Endothelial cell of umbilical vein (primary cell): ENCODE results near the gene CCBE1. TPM values are rescaled to one million over a fixed set of nuclear protein-coding genes. Genes with fewer than 3 reads are reported as not detected.

Experiments used
- BruUV-seq: library from RNA; stranded (reverse); fragments of 400-500 nt; replicated peaks from 2 replicates; lab custom pipeline; 2021; lab: Mats Ljungman, UMichigan
- CTCF ChIA-PET: fragments of 300-600, 350-600 bp; sonication (Branson Sonifier 250); formaldehyde crosslinking; loops from one replicate; lab custom pipeline; 2021; ENCODE audit warnings: antibody characterized with exemption, inconsistent platforms; lab: Charles Lee
- POLR2A ChIA-PET: fragments of 300-600, 350-600 bp; sonication (Branson Sonifier 250); formaldehyde crosslinking; loops from one replicate; lab custom pipeline; 2021; ENCODE audit warnings: antibody characterized with exemption, inconsistent platforms; lab: Charles Lee
- DNase-seq: peaks from one replicate; pipeline ENCODE4 v3.0.0-alpha.2; 2011; ENCODE audit warnings: low read depth, low spot score
- FAIRE-seq: peaks from 2 replicates; lab custom pipeline; 2011; peaks lifted over from hg19 to GRCh38; lab: Jason Lieb, UNC
- H2AFZ ChIP-seq: 2 replicates; pipeline ENCODE4 v1.6.0; 2012; ENCODE audit warnings: low read depth, low read length, control low read depth, inconsistent platforms
- H3K27ac ChIP-seq: 2 replicates; pipeline ENCODE4 v1.5.1; 2011; ENCODE audit warnings: low read depth, mild to moderate bottlenecking, control low read depth, low read length, moderate library complexity; ENCODE audit not compliant: insufficient read depth
- H3K27me3 ChIP-seq, 2 experiments: 2 replicates each; pipeline versions ENCODE4 v1.6.0 to v1.6.1; 2011; ENCODE audit warnings: low read length in 2 of 2, mixed read lengths in 1 of 2; ENCODE audit not compliant: control insufficient read depth in 2 of 2, insufficient read depth in 2 of 2
- H3K36me3 ChIP-seq, 2 experiments: 2 replicates in 1 of 2; 3 replicates in 1 of 2; pipeline ENCODE4 v1.5.1; 2011; ENCODE audit warnings: low read length in 2 of 2, mild to moderate bottlenecking in 1 of 2, moderate library complexity in 1 of 2; ENCODE audit not compliant: control insufficient read depth in 2 of 2, insufficient read depth in 2 of 2; ENCODE audit errors: extremely low read depth in 1 of 2
- H3K4me1 ChIP-seq: 3 replicates; pipeline ENCODE4 v1.5.1; 2011; ENCODE audit warnings: mild to moderate bottlenecking, low read length; ENCODE audit not compliant: control insufficient read depth, insufficient read depth; ENCODE audit errors: extremely low read depth
- H3K4me2 ChIP-seq: 2 replicates; pipeline ENCODE4 v1.6.1; 2011; ENCODE audit warnings: low read length, control low read depth, mixed read lengths; ENCODE audit not compliant: insufficient read depth
- H3K4me3 ChIP-seq, 3 experiments: fragments of 200-600 bp in 1 of 3; sonication (generic), shearing (Covaris generic) in 1 of 3; replicated peaks in 1 of 3; 2 replicates each; pipeline ENCODE4 v1.5.1; 2011 to 2016; ENCODE audit warnings: control low read depth in 3 of 3, low read length in 3 of 3, mild to moderate bottlenecking in 2 of 3, inconsistent platforms in 1 of 3, low read depth in 1 of 3, moderate library complexity in 1 of 3; ENCODE audit not compliant: insufficient read depth in 1 of 3
- H3K79me2 ChIP-seq: 2 replicates; pipeline ENCODE4 v1.6.0; 2012; ENCODE audit warnings: low read length, inconsistent platforms; ENCODE audit not compliant: control insufficient read depth, insufficient read depth
- H3K9ac ChIP-seq: replicated peaks from 2 replicates; pipeline ENCODE3; 2011; ENCODE audit warnings: low read length, control low read depth; ENCODE audit not compliant: insufficient read depth; ENCODE audit errors: extremely low read depth
- H3K9me1 ChIP-seq: replicated peaks from 3 replicates; pipeline ENCODE4 v1.6.0; 2011; ENCODE audit warnings: mild to moderate bottlenecking, low read length; ENCODE audit not compliant: control insufficient read depth, insufficient read depth; ENCODE audit errors: extremely low read depth
- H3K9me3 ChIP-seq: replicated peaks from 2 replicates; pipeline ENCODE4 v1.5.1; 2012; ENCODE audit warnings: low read length, inconsistent platforms; ENCODE audit not compliant: control insufficient read depth, insufficient read depth
- H4K20me1 ChIP-seq: replicated peaks from 2 replicates; pipeline ENCODE3; 2011; ENCODE audit warnings: mild to moderate bottlenecking, low read length; ENCODE audit not compliant: control insufficient read depth, insufficient read depth; ENCODE audit errors: extremely low read depth
- CTCF ChIP-seq, 2 donors: IDR thresholded peaks; 1 replicate in 1 of 2; 2 replicates in 1 of 2; pipeline ENCODE4 v1.5.1; 2011; ENCODE audit warnings: low read length in 2 of 2, mild to moderate bottlenecking in 2 of 2, moderate library complexity in 2 of 2, control low read depth in 1 of 2, inconsistent platforms in 1 of 2, low read depth in 1 of 2; ENCODE audit not compliant: insufficient read depth in 1 of 2; ENCODE audit errors: extremely low read depth in 1 of 2
- EZH2 ChIP-seq: IDR thresholded peaks from 2 replicates; pipeline ENCODE4 v1.6.1; 2012; ENCODE audit warnings: borderline replicate concordance, low read depth, mild to moderate bottlenecking, moderate library complexity, low read length, inconsistent platforms; ENCODE audit not compliant: severe bottlenecking
- FOS ChIP-seq: IDR thresholded peaks from 2 replicates; pipeline ENCODE4 v1.6.1; 2011; ENCODE audit warnings: mild to moderate bottlenecking, low read length, moderate library complexity, borderline replicate concordance; ENCODE audit not compliant: insufficient read depth
- GATA2 ChIP-seq: IDR thresholded peaks from 2 replicates; pipeline ENCODE4 v1.7.0; 2011; ENCODE audit warnings: low read depth, mild to moderate bottlenecking, moderate library complexity, mixed read lengths, low read length; ENCODE audit not compliant: insufficient read length, insufficient read depth
- JUN ChIP-seq: IDR thresholded peaks from 2 replicates; pipeline ENCODE4 v1.6.1; 2011; ENCODE audit warnings: borderline replicate concordance, low read depth; ENCODE audit not compliant: insufficient read length, insufficient read depth
- MAX ChIP-seq: IDR thresholded peaks from 2 replicates; pipeline ENCODE4 v1.6.1; 2011; ENCODE audit not compliant: insufficient read depth, insufficient read length
- MYC ChIP-seq: IDR thresholded peaks from one replicate; pipeline ENCODE4 v1.6.1; 2011; ENCODE audit warnings: mild to moderate bottlenecking, low read depth, low read length
- POLR2A ChIP-seq: IDR thresholded peaks from 2 replicates; pipeline ENCODE4 v1.6.1; 2012; ENCODE audit warnings: low read depth, mild to moderate bottlenecking, control low read depth, low read length
- POLR2AphosphoS5 ChIP-seq: IDR thresholded peaks from 2 replicates; pipeline ENCODE4 v1.6.1; 2012; ENCODE audit warnings: low read depth, mild to moderate bottlenecking, control low read depth, low read length, moderate library complexity; ENCODE audit not compliant: insufficient read depth
- dilution Hi-C: fragments of 300-500 bp; cut with MboI; formaldehyde crosslinking; loops from one replicate; pipeline ENCODE4 v1.15.0; 2019; ENCODE audit warnings: low sequenced_read_pairs; ENCODE audit not compliant: extremely low pct_ligation_motif_present
- intact Hi-C: fragments of 100-400 bp; cut with micrococcal nuclease; formaldehyde crosslinking; loops from one replicate; pipeline ENCODE4 v1.10.0; 2022
- polyA plus RNA-seq, 4 experiments: library from polyadenylated mRNA; depleted of rRNA in 3 of 4; stranded (reverse) in 3 of 4; unstranded in 1 of 4; fragments of >200 nt; gene quantifications; 2 replicates each; pipeline versions ENCODE4 v1.2.1 to v1.2.3, GENCODE V29; 2011 to 2012; ENCODE audit warnings: missing spikeins in 1 of 4
- total RNA-seq: library from RNA; stranded (reverse); gene quantifications from 2 replicates; pipeline ENCODE4 v1.2.3, GENCODE V29; 2021

The CCBE1 gene
- total and polyA plus RNA-seq, 2 donors (not counting 3 experiments of a cell fraction or from before 2014, with no cell fraction given) = 0.04 TPM; not detected in 1

DNA sequence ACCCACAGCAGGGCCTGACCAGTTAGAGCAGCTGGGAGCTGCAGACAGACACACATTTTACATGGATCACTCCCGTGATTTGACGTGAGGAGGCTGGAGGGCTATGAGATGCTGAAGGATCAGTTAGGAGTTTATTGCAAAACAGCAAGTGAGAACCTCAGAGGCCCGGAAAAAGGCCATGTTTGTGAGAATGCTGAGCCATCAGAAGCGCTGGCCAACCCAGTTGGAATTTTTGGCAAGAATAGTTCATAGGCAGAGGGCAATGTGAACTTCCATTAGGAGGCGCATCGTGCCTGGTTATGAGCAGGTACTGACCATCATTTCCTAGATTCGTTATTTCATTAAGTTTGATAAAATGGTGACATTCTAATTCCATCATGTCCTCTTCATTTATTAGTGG, 314.8 kb downstream of the CCBE1 start:
- DNase-seq = no peak
- BruUV-seq = no TSS peak
- intact Hi-C loops (no loop called here), dilution Hi-C loops (no loop called here)
- Histone ChIP-seq H3K4me3 (no peak overlapping the region), H3K27me3 (no peaks in the 10 kb centered on the region), H3K9ac (no peak overlapping the region), H4K20me1 (no peaks in the 10 kb centered on the region), H3K4me2 (no peak overlapping the region), H3K9me1 (no peaks in the 10 kb centered on the region), H3K9me3 (no peaks in the 10 kb centered on the region), H2AFZ (no peak overlapping the region), H3K4me1 (no peaks in the 10 kb centered on the region), H3K27ac (no peak overlapping the region), H3K36me3 (no peaks in the 10 kb centered on the region), H3K79me2 (no peaks in the 10 kb centered on the region)
- ChIA-PET CTCF (interaction anchor here (0.7 to 4.0 kb wide), 2 partner anchors 20 to 441 kb away, joined by 3 to 20 read pairs; no protein-coding TSS in a partner anchor), POLR2A (no interaction called here)
- no peak for FAIRE-seq
- TF ChIP-seq FOS (no peak), POLR2AphosphoS5 (no peak), POLR2A (no peak), MYC (no peak), JUN (no peak), MAX (no peak), EZH2 (no peak), GATA2 (no peak), CTCF (IDR thresholded peaks at IDR 0.05; ENCODE audit: extremely low read depth in 1 of 2, insufficient read depth in 1 of 2, low read depth in 1 of 2, low read length in 2 of 2) (no peak)
